Activated B cell treated with CpG ODN at 0.5 μM for 24 hours (primary cell): Measurements from ENCODE around the gene USF1. TPM values are rescaled to one million over a fixed set of nuclear protein-coding genes. Genes with fewer than 3 reads are reported as not detected.

ENCODE experiments used
- ATAC-seq: fragments of 200-7000 bp; cut with Tn5 transposase; one replicate; pipeline ENCODE4 v1.10.0; 2021; ENCODE audit warnings: low read depth, mild to moderate bottlenecking, moderate library complexity
- CTCF ChIA-PET: fragments of 350-600 bp; sonication (Branson Sonifier 250); formaldehyde crosslinking; loops from one replicate; lab custom pipeline; 2021; ENCODE audit warnings: antibody characterized with exemption; lab: Charles Lee
- POLR2A ChIA-PET: fragments of 350-600 bp; sonication (Branson Sonifier 250); formaldehyde crosslinking; loops from one replicate; lab custom pipeline; 2021; ENCODE audit warnings: antibody characterized with exemption; lab: Charles Lee
- DNase-seq: peaks from one replicate; pipeline ENCODE4 v3.0.0; 2022
- H3K27ac Mint-ChIP-seq: one replicate; pipeline ENCODE4 v1.8.0; 2020; ENCODE audit warnings: mixed read lengths
- H3K27me3 Mint-ChIP-seq: one replicate; pipeline ENCODE4 v1.8.0; 2021; ENCODE audit warnings: mixed read lengths
- H3K36me3 Mint-ChIP-seq: one replicate; pipeline ENCODE4 v1.8.0; 2021; ENCODE audit warnings: low read depth, mixed read lengths
- H3K4me1 Mint-ChIP-seq: one replicate; pipeline ENCODE4 v1.8.0; 2021; ENCODE audit warnings: mixed read lengths
- H3K4me3 Mint-ChIP-seq: one replicate; pipeline ENCODE4 v1.8.0; 2020; ENCODE audit warnings: mild to moderate bottlenecking, mixed read lengths
- H3K9me3 Mint-ChIP-seq: one replicate; pipeline ENCODE4 v1.8.0; 2020; ENCODE audit warnings: mixed read lengths
- CTCF ChIP-seq: fragments of 200-600 bp; IDR thresholded peaks from one replicate; pipeline ENCODE4 v1.8.0; 2022; ENCODE audit warnings: antibody characterized with exemption, mild to moderate bottlenecking
- intact Hi-C: fragments of 100-400 bp; cut with micrococcal nuclease; formaldehyde crosslinking; loops from one replicate; pipeline ENCODE4 v1.15.1; 2024
- total RNA-seq: library from RNA; stranded (reverse); gene quantifications from 2 replicates; pipeline ENCODE4 v1.2.3, GENCODE V29; 2022

USF1 gene
- total RNA-seq, 1 donor from 2014 or later, result 143 TPM

DNA sequence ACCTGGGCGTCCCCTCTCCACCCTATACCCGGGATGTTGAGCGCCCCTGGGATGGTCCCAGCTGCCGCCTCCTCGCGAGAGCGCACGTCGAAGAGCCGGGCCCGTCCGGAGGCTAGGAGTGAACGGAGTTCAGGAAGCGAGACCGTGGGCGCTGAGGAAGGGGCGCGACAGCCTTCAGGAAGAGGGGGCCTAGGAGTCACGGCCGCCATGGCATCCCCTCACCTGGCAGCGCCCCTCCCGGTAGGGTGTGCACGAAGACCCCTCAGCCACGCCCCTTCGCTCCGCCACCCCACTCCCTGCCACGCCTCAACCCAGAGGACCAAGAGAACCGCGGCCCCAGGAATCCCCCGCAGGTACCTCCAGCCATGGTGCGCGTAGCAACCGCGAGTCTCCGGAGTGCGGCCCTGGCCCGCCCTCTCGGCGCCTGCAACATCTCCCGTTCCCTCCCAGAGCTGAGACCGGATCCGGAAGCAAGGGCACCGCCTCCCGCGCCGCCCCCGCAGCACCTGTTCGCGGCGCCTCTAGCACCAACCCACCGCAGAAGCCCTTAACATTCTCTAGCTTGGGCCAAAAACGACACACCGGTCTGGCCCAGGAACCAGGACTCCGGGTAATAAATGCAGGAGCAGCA is 7.1 kb downstream of the USF1 start, which contains the start of gene TSTD1:
Gene TSTD1 (minus strand): TSS at position 442 of the 631 bp plus-strand sequence. CDS start 75 bp downstream, at position 367.
- Mint-ChIP-seq H3K4me3 (peak within 1 kb of the TSS; percentile 91), H3K9me3 (no peaks in the 10 kb centered on the region), H3K27ac (peak within 1 kb of the TSS; percentile 95), H3K36me3 (peaks cover 47% of the 10 kb centered on the region), H3K27me3 (no peaks in the 10 kb centered on the region), H3K4me1 (peaks cover 53% of the 10 kb centered on the region)
- CTCF ChIA-PET, result interaction anchor here (1.4 to 4.6 kb wide), 6 partner anchors 18 to 87 kb away, joined by 3 to 31 read pairs (median 6); partner anchors contain the start of genes ARHGAP30, F11R and KLHDC9
- DNase-seq (peak; percentile 80), ATAC-seq (peak; percentile 84)
- POLR2A ChIA-PET, result interaction anchor here (0.5 to 5.3 kb wide), 22 partner anchors 8 to 527 kb away, joined by 3 to 41 read pairs (median 4); partner anchors contain the start of genes ARHGAP30, DEDD, F11R and KLHDC9
- intact Hi-C loops, result loop anchor here (1.0 kb wide), 3 partner anchors 8 to 41 kb away; partner anchors contain the start of gene F11R
- TF ChIP-seq CTCF, result no peak

DNA sequence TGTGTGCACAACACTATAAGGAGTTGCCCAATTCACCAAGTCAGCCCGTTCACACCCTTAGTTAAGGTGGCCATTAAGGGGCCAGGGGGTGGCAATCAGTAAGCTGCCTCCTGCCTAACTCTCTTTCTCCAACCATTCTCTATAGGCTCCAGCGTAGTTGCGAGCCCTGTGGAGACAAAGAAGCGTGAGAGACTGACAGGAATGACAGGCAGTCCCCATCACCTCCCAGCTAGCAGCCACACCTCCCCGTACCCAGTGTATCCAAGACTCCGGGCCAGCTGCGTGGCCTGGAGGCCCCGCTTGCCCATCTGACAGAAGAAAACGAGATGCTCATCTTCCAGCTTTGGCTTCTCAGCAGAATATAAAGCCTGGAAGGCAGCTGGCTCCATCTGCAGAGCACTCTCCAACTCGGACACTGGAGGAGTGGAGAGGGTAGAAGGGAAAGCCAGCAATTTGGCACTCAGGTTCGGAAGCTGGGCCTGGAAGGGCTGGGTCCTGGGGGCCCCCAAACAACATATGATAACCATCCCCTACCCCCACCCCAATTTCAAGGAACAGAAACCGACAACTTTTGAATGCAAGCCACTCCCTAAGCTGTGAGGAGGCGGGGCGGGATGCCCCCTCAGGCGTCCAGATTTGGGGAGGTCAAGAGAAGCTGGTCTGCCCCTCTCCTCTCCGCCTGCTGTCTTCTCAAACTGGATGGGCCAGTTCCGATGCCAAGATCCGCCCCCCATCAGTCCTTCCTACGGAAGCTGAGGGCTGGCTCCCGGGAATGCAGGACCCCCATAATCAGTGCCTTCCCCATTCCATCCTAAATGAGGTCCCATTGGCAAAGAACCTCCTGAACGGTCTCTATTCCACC is 7.9 kb downstream of the USF1 start:
- peaks cover 43% of the 10 kb centered on the region for H3K36me3 Mint-ChIP-seq
- no peak for TF ChIP-seq CTCF
- H3K27ac Mint-ChIP-seq, result peak overlapping the region; percentile 95
- POLR2A ChIA-PET, result interaction anchor here (0.5 to 5.3 kb wide), 15 partner anchors 9 to 528 kb away, joined by 3 to 41 read pairs (median 8); partner anchors contain the start of genes ARHGAP30, DEDD, F11R and KLHDC9
- DNase-seq (no peak), ATAC-seq (no peak)
- no peaks in the 10 kb centered on the region for H3K9me3 Mint-ChIP-seq
- H3K27me3 Mint-ChIP-seq, result no peaks in the 10 kb centered on the region
- H3K4me1 Mint-ChIP-seq, result peaks cover 47% of the 10 kb centered on the region
- H3K4me3 Mint-ChIP-seq, result peak overlapping the region; percentile 91
- CTCF ChIA-PET, result interaction anchor here (1.4 to 1.7 kb wide), 3 partner anchors 32 to 86 kb away, joined by 3 to 13 read pairs (median 4); partner anchors contain the start of gene ARHGAP30
- intact Hi-C loops, result loop anchor here (1.0 kb wide), 2 partner anchors 8 to 41 kb away; no protein-coding TSS in a partner anchor

- ChIA-PET CTCF (interaction anchor here (0.9 kb wide), 1 partner anchor 37 kb away, joined by 3 read pairs; no protein-coding TSS in a partner anchor), POLR2A (interaction anchor here (0.9 kb wide), 1 partner anchor 13 kb away, joined by 7 read pairs; no protein-coding TSS in a partner anchor)
- Mint-ChIP-seq H3K27ac (no peak overlapping the region), H3K9me3 (no peaks in the 10 kb centered on the region), H3K4me1 (peaks cover 27% of the 10 kb centered on the region), H3K36me3 (peaks cover 12% of the 10 kb centered on the region), H3K4me3 (no peak overlapping the region), H3K27me3 (no peaks in the 10 kb centered on the region)
- intact Hi-C loops, result no loop called here
- DNase-seq (no peak), ATAC-seq (no peak)
- TF ChIP-seq CTCF, result no peak
Measured at GRCh38 chr1:161033751-161034150, 12.0 kb downstream of the USF1 start.

DNA sequence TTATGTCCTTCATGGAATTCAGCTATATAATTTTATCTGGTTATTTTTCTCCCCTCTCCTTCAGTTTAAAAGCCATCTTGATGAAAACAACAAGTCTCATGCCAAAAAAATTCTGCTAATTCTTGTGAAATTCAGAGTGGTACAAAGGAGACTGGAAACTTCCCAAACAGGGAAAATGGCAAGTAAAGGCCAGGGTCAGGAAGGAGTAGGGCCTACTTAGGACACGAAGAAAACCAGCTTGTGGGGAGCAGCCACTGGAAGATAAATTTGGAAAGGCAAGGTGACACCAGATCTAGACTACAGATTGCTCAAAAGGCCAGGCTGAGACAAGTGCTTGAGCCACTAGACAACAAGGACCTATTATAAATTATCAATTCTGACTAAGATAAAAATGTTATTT is 13.4 kb downstream of the USF1 start:
- no peak overlapping the region for H3K4me3 Mint-ChIP-seq
- DNase-seq (no peak), ATAC-seq (no peak)
- peaks cover 11% of the 10 kb centered on the region for H3K36me3 Mint-ChIP-seq
- ChIA-PET POLR2A (interaction anchor here (0.7 kb wide), 1 partner anchor 9 kb away, joined by 4 read pairs; no protein-coding TSS in a partner anchor), CTCF (no interaction called here)
- no peaks in the 10 kb centered on the region for H3K27me3 Mint-ChIP-seq
- H3K4me1 Mint-ChIP-seq, result peaks cover 16% of the 10 kb centered on the region
- intact Hi-C loops, result no loop called here
- no peak overlapping the region for H3K27ac Mint-ChIP-seq
- TF ChIP-seq CTCF, result no peak
- no peaks in the 10 kb centered on the region for H3K9me3 Mint-ChIP-seq
